GM23248 (cell line): Measurements from ENCODE around the gene FAM20B. TPM values are rescaled to one million over a fixed set of nuclear protein-coding genes. Genes with fewer than 3 reads are reported as not detected.
A peak's percentile ranks its signal among the peaks of the same experiment; 100 is the strongest.

Experiments
- DNase-seq: peaks from one replicate; pipeline ENCODE4 v3.0.0-alpha.2; 2015
- H2AFZ ChIP-seq: fragments of 200-600 bp; sonication (generic); 2 replicates; pipeline ENCODE4 v1.6.1; 2016; ENCODE audit warnings: antibody characterized with exemption
- H3F3A ChIP-seq: fragments of 200-600 bp; sonication (generic); 2 replicates; pipeline ENCODE4 v1.6.1; 2016; ENCODE audit warnings: mild to moderate bottlenecking, antibody characterized with exemption, mixed run types; ENCODE audit not compliant: insufficient read depth
- H3K27ac ChIP-seq: fragments of 200-600 bp; sonication (generic); 2 replicates; pipeline ENCODE4 v1.5.1; 2016; ENCODE audit warnings: mild to moderate bottlenecking
- H3K27me3 ChIP-seq: fragments of 200-600 bp; sonication (generic); replicated peaks from 2 replicates; pipeline ENCODE4 v1.6.1; 2016; ENCODE audit warnings: mild to moderate bottlenecking; ENCODE audit not compliant: insufficient read depth
- H3K36me3 ChIP-seq: fragments of 200-600 bp; sonication (generic); 2 replicates; pipeline ENCODE4 v1.6.1; 2016; ENCODE audit warnings: low read depth, mild to moderate bottlenecking
- H3K4me1 ChIP-seq: fragments of 200-600 bp; sonication (generic); 2 replicates; pipeline ENCODE4 v1.6.1; 2016; ENCODE audit warnings: mild to moderate bottlenecking; ENCODE audit not compliant: insufficient read depth
- H3K4me2 ChIP-seq: fragments of 200-600 bp; sonication (generic); one replicate; pipeline ENCODE4 v1.6.1; 2016; ENCODE audit warnings: mild to moderate bottlenecking; ENCODE audit not compliant: unreplicated experiment
- H3K4me3 ChIP-seq: fragments of 200-600 bp; sonication (generic); 2 replicates; pipeline ENCODE4 v1.5.1; 2016; ENCODE audit warnings: mild to moderate bottlenecking
- H3K79me2 ChIP-seq: fragments of 200-600 bp; sonication (generic); 2 replicates; pipeline ENCODE4 v1.6.1; 2016; ENCODE audit warnings: mild to moderate bottlenecking; ENCODE audit not compliant: insufficient read depth
- H3K9ac ChIP-seq: fragments of 200-600 bp; sonication (generic); 2 replicates; pipeline ENCODE4 v1.6.1; 2016; ENCODE audit warnings: mild to moderate bottlenecking
- H3K9me2 ChIP-seq: fragments of 200-600 bp; sonication (generic); 2 replicates; pipeline ENCODE4 v1.6.1; 2016; ENCODE audit warnings: mixed run types, mild to moderate bottlenecking, moderate library complexity; ENCODE audit not compliant: insufficient read depth
- H3K9me3 ChIP-seq: fragments of 200-600 bp; sonication (generic); one replicate; pipeline ENCODE4 v1.6.1; 2017; ENCODE audit warnings: low read depth
- H4K20me1 ChIP-seq: fragments of 200-600 bp; sonication (generic); 2 replicates; pipeline ENCODE4 v1.6.0; 2016; ENCODE audit not compliant: insufficient read depth
- EZH2 ChIP-seq: fragments of 200-600 bp; sonication (generic); IDR thresholded peaks from 2 replicates; pipeline ENCODE4 v1.6.1; 2018; ENCODE audit warnings: antibody characterized with exemption, mild to moderate bottlenecking; ENCODE audit not compliant: insufficient read depth, poor library complexity, severe bottlenecking
- EZH2phosphoT487 ChIP-seq: fragments of 200-600 bp; sonication (generic); IDR thresholded peaks from 2 replicates; pipeline ENCODE4 v1.6.1; 2018; ENCODE audit warnings: antibody characterized with exemption, moderate library complexity, mild to moderate bottlenecking, low read depth; ENCODE audit not compliant: insufficient read depth
- WGBS, 2 experiments: methylation state at CpG; one replicate each; pipeline ENCODE4 v1.1.6; 2015 to 2017; ENCODE audit warnings: low lambda C conversion rate in 2 of 2, low coverage in 1 of 2; ENCODE audit errors: missing lambda C conversion rate in 2 of 2; 5-methylcytosine and 5-hydroxymethylcytosine counted together
- in situ Hi-C: fragments of 300-500 bp; cut with MboI; formaldehyde crosslinking; loops from 2 replicates; pipeline ENCODE4 v1.15.0; 2020
- polyA plus RNA-seq: library from polyadenylated mRNA; unstranded; fragments of >200 nt; fragmentation: Nextera tagmentation; extraction: Ambion mirVana; gene quantifications from 2 replicates; pipeline ENCODE4 v1.2.1, GENCODE V29; 2016
- total RNA-seq: library from RNA; depleted of rRNA; stranded (reverse); fragments of >200 nt; shearing (Covaris generic); gene quantifications from 2 replicates; pipeline ENCODE4 v1.2.3, GENCODE V29; 2014

The FAM20B gene
- total and polyA plus RNA-seq, 2 experiments from 2014 or later: 10.6 to 34.9 TPM

DNA sequence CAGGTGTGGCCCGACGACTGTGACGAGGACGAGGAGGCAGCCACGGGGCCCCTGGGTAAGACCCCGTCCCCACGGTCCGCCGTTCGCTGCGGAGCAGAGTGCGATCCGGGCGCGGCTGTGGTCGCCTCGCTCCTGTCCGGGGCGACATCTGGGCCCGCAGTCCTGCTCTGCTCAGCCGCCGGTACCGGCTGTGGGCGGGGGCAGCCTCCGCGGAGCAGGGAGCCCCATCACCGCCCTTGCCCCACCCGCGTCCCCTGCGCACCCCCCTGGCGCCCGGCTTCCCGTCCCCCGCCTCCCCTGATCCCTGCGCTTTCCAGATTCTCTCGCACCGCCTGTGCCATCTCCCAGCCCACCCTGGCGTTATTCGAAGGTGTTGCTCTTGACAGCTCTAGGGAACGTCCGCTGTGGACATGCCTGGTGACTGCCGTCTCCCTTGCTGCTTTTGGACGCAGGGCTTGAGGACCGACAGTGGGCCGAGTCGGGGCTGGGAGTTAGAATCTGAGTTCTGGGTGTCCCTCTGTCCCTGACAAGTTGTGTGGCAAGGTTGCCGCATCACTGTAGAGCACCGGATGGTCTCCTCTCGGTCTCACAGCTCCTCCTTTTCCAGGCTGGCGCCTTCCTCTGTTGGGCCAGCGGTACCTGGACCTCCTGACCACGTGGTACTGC, 56.8 kb downstream of the FAM20B start:
- H3F3A ChIP-seq: peaks cover 25% of the 10 kb centered on the region
- H3K4me1 ChIP-seq: peaks cover 11% of the 10 kb centered on the region
- peak overlapping the region; percentile 68 for H3K27ac ChIP-seq
- H3K79me2 ChIP-seq: peaks cover 24% of the 10 kb centered on the region
- no peaks in the 10 kb centered on the region for H3K9me3 ChIP-seq
- WGBS, 2 experiments: 1 to 3% methylated on average over 30 to 36 of the region's 52 CpGs
- H2AFZ ChIP-seq: peak overlapping the region; percentile 86
- peak overlapping the region; percentile 93 for H3K4me2 ChIP-seq
- no peaks in the 10 kb centered on the region for H3K36me3 ChIP-seq
- no peaks in the 10 kb centered on the region for H3K27me3 ChIP-seq
- in situ Hi-C loops: loop anchor here (25.0 kb wide), 1 partner anchor 255 kb away; no protein-coding TSS in a partner anchor
- TF ChIP-seq EZH2: no peak
- no peak for TF ChIP-seq EZH2phosphoT487
- peak; percentile 62 for DNase-seq
- peak overlapping the region; percentile 78 for H3K4me3 ChIP-seq
- no peaks in the 10 kb centered on the region for H4K20me1 ChIP-seq
- peak overlapping the region; percentile 85 for H3K9ac ChIP-seq
- H3K9me2 ChIP-seq: no peaks in the 10 kb centered on the region

GRCh38 chr1:179082999-179083335, 57.3 kb downstream of the FAM20B start:
- Histone ChIP-seq H3K9me3 (no peaks in the 10 kb centered on the region), H3K36me3 (no peaks in the 10 kb centered on the region), H3K4me2 (peak overlapping the region; percentile 93), H2AFZ (peak overlapping the region; percentile 86), H3K27ac (peak overlapping the region; percentile 68), H3K9me2 (no peaks in the 10 kb centered on the region), H3K9ac (peak overlapping the region; percentile 85), H3K27me3 (no peaks in the 10 kb centered on the region), H3K79me2 (peaks cover 24% of the 10 kb centered on the region), H3K4me1 (0 out of 2 replicates have a peak, but pooled peaks cover 8% of the 10 kb centered on the region), H4K20me1 (no peaks in the 10 kb centered on the region), H3F3A (peaks cover 23% of the 10 kb centered on the region), H3K4me3 (peak overlapping the region; percentile 78)
- DNase-seq: peak; percentile 63
- in situ Hi-C loops: loop anchor here (25.0 kb wide), 1 partner anchor 254 kb away; no protein-coding TSS in a partner anchor
- TF ChIP-seq EZH2phosphoT487: no peak
- no peak for TF ChIP-seq EZH2
- WGBS, 2 experiments: 4 to 9% methylated on average over 3 of the region's 3 CpGs

DNA sequence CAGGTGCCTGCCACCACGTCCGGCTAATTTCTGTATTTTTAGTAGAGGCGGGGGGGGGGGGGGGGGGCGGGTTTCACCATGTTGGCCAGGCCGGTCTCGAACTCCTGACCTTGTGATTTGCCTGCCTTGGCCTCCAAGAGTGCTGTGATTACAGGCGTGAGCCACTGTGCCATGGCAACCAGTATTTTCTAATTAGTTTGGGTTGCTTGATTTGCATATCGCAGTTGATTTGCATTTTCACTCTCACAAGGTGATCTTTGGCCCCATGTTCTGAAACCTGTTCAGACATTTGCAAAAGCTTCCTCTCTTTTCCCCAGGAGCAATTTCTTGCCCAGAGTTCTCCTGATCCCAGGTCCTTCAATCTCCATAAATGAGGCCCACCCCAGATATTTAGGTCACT, 57.8 kb downstream of the FAM20B start:
- 87% methylated on average over 7 to 8 of the region's 8 CpGs for WGBS, 2 experiments
- Histone ChIP-seq H3K9me3 (no peaks in the 10 kb centered on the region), H3F3A (peaks cover 25% of the 10 kb centered on the region), H3K4me2 (peak overlapping the region; percentile 93), H2AFZ (no peak overlapping the region), H3K9ac (peak overlapping the region; percentile 85), H3K79me2 (peaks cover 24% of the 10 kb centered on the region), H3K9me2 (no peaks in the 10 kb centered on the region), H3K4me3 (peak overlapping the region; percentile 78), H3K27ac (0 out of 2 replicates have a peak overlapping the region, but pooled peaks have one; percentile 68), H4K20me1 (no peaks in the 10 kb centered on the region), H3K4me1 (0 out of 2 replicates have a peak, but pooled peaks cover 8% of the 10 kb centered on the region), H3K27me3 (no peaks in the 10 kb centered on the region), H3K36me3 (no peaks in the 10 kb centered on the region; the same call in 1 of the 2 replicates)
- TF ChIP-seq EZH2phosphoT487 (no peak), EZH2 (no peak)
- no peak for DNase-seq
- in situ Hi-C loops: loop anchor here (25.0 kb wide), 1 partner anchor 254 kb away; no protein-coding TSS in a partner anchor

DNA sequence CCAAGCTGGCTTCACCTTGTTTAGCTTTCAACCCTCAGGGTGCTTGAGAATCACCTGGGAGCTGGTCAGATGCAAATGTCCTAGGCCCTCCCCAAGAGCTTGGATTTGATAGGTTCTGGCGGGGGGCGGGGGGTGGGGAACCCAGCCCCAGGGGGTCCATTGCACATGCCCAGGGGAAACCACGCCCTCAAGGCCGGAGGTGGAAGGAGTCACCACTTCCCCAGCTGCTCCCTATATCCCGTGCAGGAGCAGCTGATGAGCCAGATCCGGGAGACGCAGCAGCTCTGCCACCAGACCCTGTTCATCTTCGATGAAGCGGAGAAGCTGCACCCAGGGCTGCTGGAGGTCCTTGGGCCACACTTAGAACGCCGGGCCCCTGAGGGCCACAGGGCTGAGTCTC, 62.0 kb downstream of the FAM20B start:
- TF ChIP-seq EZH2: no peak
- no peak for TF ChIP-seq EZH2phosphoT487
- Histone ChIP-seq H3K4me1 (peaks cover 16% of the 10 kb centered on the region), H3K4me3 (no peak overlapping the region), H2AFZ (no peak overlapping the region), H3K9me2 (no peaks in the 10 kb centered on the region), H3K9me3 (no peaks in the 10 kb centered on the region), H3F3A (peaks cover 59% of the 10 kb centered on the region), H3K27me3 (no peaks in the 10 kb centered on the region), H3K36me3 (peaks cover 10% of the 10 kb centered on the region; the same call in 1 of the 2 replicates), H3K27ac (peak overlapping the region; percentile 37; the same call in 1 of the 2 replicates), H3K9ac (no peak overlapping the region), H4K20me1 (no peaks in the 10 kb centered on the region), H3K79me2 (peaks cover 26% of the 10 kb centered on the region), H3K4me2 (no peak overlapping the region)
- peak; percentile 23 for DNase-seq
- in situ Hi-C loops: loop anchor here (25.0 kb wide), 1 partner anchor 250 kb away; no protein-coding TSS in a partner anchor
- WGBS, 2 experiments: 79 to 80% methylated on average over 11 of the region's 11 CpGs
